ENCODE data around the gene GTF3C5. TPM values are rescaled to one million over a fixed set of nuclear protein-coding genes. Genes with fewer than 3 reads are reported as not detected.
"Not testable (repeated sequence)": the region's sequence is repeated elsewhere in the genome, so short reads cannot be mapped to it uniquely, and the experiment has no call there.

GTF3C5 gene
- total and polyA plus RNA-seq, 2 experiments from 2014 or later, result 52.5 to 66.0 TPM

GRCh38 chr9:132989414-132989996 is 41.3 kb upstream of the GTF3C5 start:
- no peaks in the 10 kb centered on the region for H3K9me2 ChIP-seq (replicated peaks; ENCODE audit: insufficient read depth)
- no peak overlapping the region for H3K4me2 ChIP-seq
- H3K27ac ChIP-seq, result no peak overlapping the region
- TF ChIP-seq EZH2phosphoT487 (IDR thresholded peaks at IDR 0.05; ENCODE audit: low read depth, severe bottlenecking, unreplicated experiment), result no peak
- TF ChIP-seq CTCF (IDR thresholded peaks at IDR 0.05; ENCODE audit: poor library complexity), result no peak
- TF ChIP-seq EZH2 (IDR thresholded peaks at IDR 0.05; ENCODE audit: borderline replicate concordance), result no peak
- H3K79me2 ChIP-seq, result no peaks in the 10 kb centered on the region
- H3K4me1 ChIP-seq (ENCODE audit: insufficient read depth), result no peaks in the 10 kb centered on the region
- H3K9me3 ChIP-seq (ENCODE audit: low read depth), result no peaks in the 10 kb centered on the region
- H2AFZ ChIP-seq, result no peak overlapping the region
- no peak for DNase-seq (ENCODE audit: low spot score)
- H4K20me1 ChIP-seq (ENCODE audit: insufficient read depth, poor library complexity, severe bottlenecking), result no peaks in the 10 kb centered on the region
- H3K36me3 ChIP-seq (replicated peaks; ENCODE audit: insufficient read depth, low read depth), result no peaks in the 10 kb centered on the region
- WGBS (ENCODE audit: low lambda C conversion rate, missing lambda C conversion rate), result 95% methylated on average over 23 of the region's 23 CpGs
- no peak overlapping the region for H3K4me3 ChIP-seq
- no peaks in the 10 kb centered on the region for H3K27me3 ChIP-seq

GRCh38 chr9:132989998-132990557 is 40.7 kb upstream of the GTF3C5 start:
- H3K27me3 ChIP-seq; H3K4me2 ChIP-seq; H3K9me3 ChIP-seq (ENCODE audit: low read depth); H2AFZ ChIP-seq; H3K36me3 ChIP-seq (replicated peaks; ENCODE audit: insufficient read depth, low read depth); H3K9me2 ChIP-seq (replicated peaks; ENCODE audit: insufficient read depth); H4K20me1 ChIP-seq (ENCODE audit: insufficient read depth, poor library complexity, severe bottlenecking); H3K27ac ChIP-seq; DNase-seq (ENCODE audit: low spot score); H3K4me3 ChIP-seq; H3K79me2 ChIP-seq; H3K4me1 ChIP-seq (ENCODE audit: insufficient read depth): not testable (repeated sequence)
- 88% methylated on average over 4 of the region's 4 CpGs for WGBS (ENCODE audit: low lambda C conversion rate, missing lambda C conversion rate)

- no peak for TF ChIP-seq CTCF (IDR thresholded peaks at IDR 0.05; ENCODE audit: poor library complexity)
- no peak for TF ChIP-seq EZH2phosphoT487 (IDR thresholded peaks at IDR 0.05; ENCODE audit: low read depth, severe bottlenecking, unreplicated experiment)
- no peak for TF ChIP-seq EZH2 (IDR thresholded peaks at IDR 0.05; ENCODE audit: borderline replicate concordance)
- H3K27me3 ChIP-seq, result no peaks in the 10 kb centered on the region
- no peak for DNase-seq (ENCODE audit: low spot score)
These were observed 40.0 kb upstream of the GTF3C5 start for GRCh38 chr9:132990781-132991180.

GRCh38 chr9:132991351-132992300 is 39.2 kb upstream of the GTF3C5 start:
- Histone ChIP-seq H3K9me2 (replicated peaks; ENCODE audit: insufficient read depth) (no peaks in the 10 kb centered on the region), H3K4me3 (no peak overlapping the region), H4K20me1 (ENCODE audit: insufficient read depth, poor library complexity, severe bottlenecking) (no peaks in the 10 kb centered on the region), H3K4me1 (ENCODE audit: insufficient read depth) (peaks cover 5% of the 10 kb centered on the region), H2AFZ (no peak overlapping the region), H3K27me3 (no peaks in the 10 kb centered on the region), H3K4me2 (no peak overlapping the region), H3K79me2 (no peaks in the 10 kb centered on the region), H3K36me3 (replicated peaks; ENCODE audit: insufficient read depth, low read depth) (no peaks in the 10 kb centered on the region), H3K27ac (no peak overlapping the region), H3K9me3 (ENCODE audit: low read depth) (no peaks in the 10 kb centered on the region)
- WGBS (ENCODE audit: low lambda C conversion rate, missing lambda C conversion rate), result 68% methylated on average over 16 of the region's 16 CpGs
- TF ChIP-seq EZH2 (IDR thresholded peaks at IDR 0.05; ENCODE audit: borderline replicate concordance) (no peak), EZH2phosphoT487 (IDR thresholded peaks at IDR 0.05; ENCODE audit: low read depth, severe bottlenecking, unreplicated experiment) (no peak)
- no peak for DNase-seq (ENCODE audit: low spot score)

More at GRCh38 chr9:132990781-132991180, 40.0 kb upstream of the GTF3C5 start:
- Histone ChIP-seq H3K9me3 (ENCODE audit: low read depth) (no peaks in the 10 kb centered on the region), H3K4me1 (ENCODE audit: insufficient read depth) (peaks cover 5% of the 10 kb centered on the region), H3K4me3 (no peak overlapping the region), H3K4me2 (no peak overlapping the region), H3K79me2 (no peaks in the 10 kb centered on the region), H3K36me3 (replicated peaks; ENCODE audit: insufficient read depth, low read depth) (no peaks in the 10 kb centered on the region), H3K9me2 (replicated peaks; ENCODE audit: insufficient read depth) (no peaks in the 10 kb centered on the region), H3K27ac (no peak overlapping the region), H2AFZ (no peak overlapping the region), H4K20me1 (ENCODE audit: insufficient read depth, poor library complexity, severe bottlenecking) (no peaks in the 10 kb centered on the region)
- WGBS (ENCODE audit: low lambda C conversion rate, missing lambda C conversion rate), result 96% methylated on average over 14 of the region's 14 CpGs

Measured in hepatocyte (in vitro differentiated cells).